GM12872 (cell line): ENCODE results near the gene CEP170B.

Experiments
- CTCF ChIP-seq: IDR thresholded peaks from 3 replicates; pipeline ENCODE4 v1.5.1; 2011; ENCODE audit warnings: low read depth, mild to moderate bottlenecking, low read length, moderate library complexity; ENCODE audit not compliant: insufficient read depth

CEP170B gene

GRCh38 chr14:104821971-104822608 is 43.0 kb upstream of the CEP170B start:
- no peak for TF ChIP-seq CTCF

- TF ChIP-seq CTCF = no peak
Measured at GRCh38 chr14:104822821-104823615, 42.0 kb upstream of the CEP170B start.

- no peak for TF ChIP-seq CTCF
Measured at GRCh38 chr14:104824353-104824997, 40.6 kb upstream of the CEP170B start.

GRCh38 chr14:104826189-104826860 is 38.7 kb upstream of the CEP170B start:
- peak; percentile 58; the same call in 2 of the 3 replicates for TF ChIP-seq CTCF

- no peak for TF ChIP-seq CTCF
Measured at GRCh38 chr14:104826861-104827176, 38.2 kb upstream of the CEP170B start.

GRCh38 chr14:104827177-104828055 is 37.7 kb upstream of the CEP170B start:
- peak; percentile 45; the same call in 1 of the 3 replicates for TF ChIP-seq CTCF
